ES-I3 (cell line): Measurements from ENCODE around the gene SPOUT1.

Experiments used
- H3K36me3 ChIP-seq: 2 replicates; pipeline ENCODE4 v1.6.1; 2013; ENCODE audit warnings: mild to moderate bottlenecking, low read length, control low read depth, moderate library complexity; ENCODE audit not compliant: insufficient read depth
- H3K4me1 ChIP-seq: 2 replicates; pipeline ENCODE4 v1.6.1; 2013; ENCODE audit warnings: mild to moderate bottlenecking, control low read depth, low read length; ENCODE audit not compliant: insufficient read depth
- H3K9ac ChIP-seq: 2 replicates; pipeline ENCODE4 v1.6.1; 2013; ENCODE audit warnings: low read depth, mild to moderate bottlenecking, low read length, moderate library complexity
- H3K9me3 ChIP-seq: 2 replicates; pipeline ENCODE4 v1.6.1; 2013; ENCODE audit warnings: mild to moderate bottlenecking, low read length, moderate library complexity; ENCODE audit not compliant: control insufficient read depth, insufficient read depth

The SPOUT1 gene

DNA sequence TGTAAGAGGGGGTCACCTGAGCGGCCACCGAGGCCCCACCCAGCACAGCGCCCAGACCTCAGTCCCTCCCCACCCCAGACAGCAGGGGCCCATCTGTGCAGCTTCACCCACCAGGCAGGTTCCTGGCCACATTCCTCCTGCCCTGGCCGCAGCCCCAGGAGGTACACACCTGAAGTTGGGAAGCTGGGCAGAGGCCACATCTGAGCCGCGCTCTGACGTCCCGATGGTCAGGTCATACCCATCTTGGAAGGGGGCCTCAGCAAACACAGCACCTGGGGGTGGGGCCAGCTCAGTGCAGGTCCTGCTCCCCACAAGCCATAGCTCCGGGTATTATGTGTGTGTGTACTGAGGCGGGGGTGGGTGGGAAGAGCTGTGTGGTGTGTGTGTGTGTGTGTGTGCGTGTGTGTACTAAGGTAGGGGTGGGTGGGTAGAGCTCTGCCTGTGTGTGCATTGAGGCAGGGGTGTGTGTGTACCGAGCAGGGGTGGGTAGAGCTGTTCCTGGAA is 5.6 kb downstream of the SPOUT1 start:
- H3K9ac ChIP-seq: no peak overlapping the region
- H3K36me3 ChIP-seq: peaks cover 17% of the 10 kb centered on the region

DNA sequence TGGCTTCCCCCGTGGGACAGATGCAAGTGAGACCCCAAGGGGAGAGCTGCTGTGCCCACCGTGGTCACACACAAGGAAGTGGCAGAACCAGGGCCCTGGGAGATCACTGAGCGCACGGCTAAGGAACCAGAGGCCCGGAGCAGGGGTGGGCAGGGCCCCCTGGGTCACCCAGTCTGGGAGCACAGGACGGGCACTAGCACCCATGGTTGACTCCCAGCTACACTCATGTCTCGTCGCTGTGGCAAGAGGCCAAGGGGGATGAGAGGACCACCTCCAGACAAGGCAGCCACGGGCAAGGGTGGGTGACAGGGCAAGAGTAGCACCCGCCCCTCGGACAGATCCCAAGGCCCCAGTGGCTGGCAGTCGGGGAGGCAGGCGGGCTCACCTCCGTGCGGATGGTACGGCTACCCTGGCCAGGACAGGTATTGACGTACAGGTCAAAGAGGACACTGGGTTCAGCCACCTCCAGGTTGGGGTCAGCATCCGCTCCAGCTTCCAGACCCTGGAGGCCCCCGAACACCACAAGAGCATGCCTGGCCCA is 6.2 kb downstream of the SPOUT1 start:
- Histone ChIP-seq H3K9ac (no peak overlapping the region), H3K36me3 (peaks cover 17% of the 10 kb centered on the region), H3K9me3 (no peaks in the 10 kb centered on the region), H3K4me1 (no peaks in the 10 kb centered on the region)

More for the DNA sequence above, 5.6 kb downstream of the SPOUT1 start:
- H3K9me3 ChIP-seq: no peaks in the 10 kb centered on the region
- H3K4me1 ChIP-seq: no peaks in the 10 kb centered on the region

DNA sequence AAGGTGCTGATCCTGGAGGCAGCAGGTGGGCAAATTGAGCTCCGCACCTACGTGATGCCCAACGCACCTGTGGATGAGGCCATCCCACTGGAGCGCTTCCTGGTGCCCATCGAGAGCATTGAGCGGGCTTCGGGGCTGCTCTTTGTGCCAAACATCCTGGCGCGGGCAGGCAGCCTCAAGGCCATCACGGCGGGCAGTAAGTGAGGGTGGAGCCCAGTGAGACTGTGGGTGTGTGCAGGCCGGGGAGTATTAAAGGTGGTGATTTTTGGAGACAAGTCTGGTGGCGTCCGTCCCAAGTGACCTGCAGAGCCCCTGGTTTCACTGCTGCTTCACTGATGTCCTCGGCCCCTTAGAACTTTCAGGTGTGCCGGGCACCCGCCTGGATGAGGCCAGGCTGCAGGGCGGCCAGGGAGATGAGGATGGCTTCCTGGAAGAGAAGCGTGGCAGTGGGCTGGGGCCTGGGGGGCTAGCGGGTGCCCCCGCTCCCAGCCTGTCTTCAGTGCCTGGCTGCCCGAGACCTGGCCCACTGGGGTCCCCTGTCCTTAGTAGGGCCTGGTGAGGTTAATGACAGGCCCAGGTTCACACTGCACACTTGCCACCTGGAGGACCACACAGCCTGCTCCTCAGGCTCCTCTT is 7.1 kb downstream of the SPOUT1 start:
- no peaks in the 10 kb centered on the region for H3K4me1 ChIP-seq
- peaks cover 17% of the 10 kb centered on the region for H3K36me3 ChIP-seq
- H3K9ac ChIP-seq: no peak overlapping the region
- H3K9me3 ChIP-seq: no peaks in the 10 kb centered on the region

DNA sequence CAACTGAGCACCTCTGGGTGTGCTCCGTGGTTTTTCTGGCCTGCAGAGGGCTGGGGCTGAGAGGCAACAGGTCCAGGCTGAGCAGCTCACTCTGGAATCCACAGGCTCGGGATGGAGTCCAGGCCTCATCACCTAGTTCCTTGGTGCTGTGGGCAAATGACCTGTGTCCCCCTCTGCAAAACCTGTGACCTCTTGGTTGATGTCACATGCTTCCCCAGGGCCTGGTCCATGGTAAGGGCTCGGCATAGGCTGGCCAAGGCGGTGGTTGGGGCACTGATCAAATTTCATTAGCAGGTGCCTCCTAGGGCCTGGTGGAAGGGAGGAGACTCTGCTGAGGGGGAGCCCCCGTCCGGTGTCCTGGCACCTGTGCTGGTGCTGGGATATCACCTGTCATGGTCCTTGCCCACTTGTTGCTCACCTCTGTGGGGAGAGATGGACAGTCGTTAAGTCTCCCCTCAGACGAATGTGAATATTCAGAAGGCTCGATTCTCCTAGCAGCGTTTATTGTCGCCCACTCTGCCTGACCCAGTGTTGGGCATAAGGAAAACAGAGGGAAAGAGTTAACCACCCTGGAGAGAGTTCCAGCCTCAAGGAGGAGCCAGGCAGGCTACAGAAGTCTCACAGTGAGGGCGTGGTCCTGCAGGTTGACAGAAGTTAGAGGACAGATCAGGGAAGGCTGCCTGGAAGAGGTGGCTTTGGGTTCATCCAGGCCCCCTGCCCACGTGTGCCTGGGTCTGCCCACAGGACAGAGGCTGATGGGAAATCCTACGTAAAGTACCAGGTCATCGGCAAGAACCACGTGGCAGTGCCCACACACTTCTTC is 7.8 kb downstream of the SPOUT1 start:
- no peaks in the 10 kb centered on the region for H3K4me1 ChIP-seq
- peaks cover 17% of the 10 kb centered on the region for H3K36me3 ChIP-seq
- no peaks in the 10 kb centered on the region for H3K9me3 ChIP-seq
- no peak overlapping the region for H3K9ac ChIP-seq

DNA sequence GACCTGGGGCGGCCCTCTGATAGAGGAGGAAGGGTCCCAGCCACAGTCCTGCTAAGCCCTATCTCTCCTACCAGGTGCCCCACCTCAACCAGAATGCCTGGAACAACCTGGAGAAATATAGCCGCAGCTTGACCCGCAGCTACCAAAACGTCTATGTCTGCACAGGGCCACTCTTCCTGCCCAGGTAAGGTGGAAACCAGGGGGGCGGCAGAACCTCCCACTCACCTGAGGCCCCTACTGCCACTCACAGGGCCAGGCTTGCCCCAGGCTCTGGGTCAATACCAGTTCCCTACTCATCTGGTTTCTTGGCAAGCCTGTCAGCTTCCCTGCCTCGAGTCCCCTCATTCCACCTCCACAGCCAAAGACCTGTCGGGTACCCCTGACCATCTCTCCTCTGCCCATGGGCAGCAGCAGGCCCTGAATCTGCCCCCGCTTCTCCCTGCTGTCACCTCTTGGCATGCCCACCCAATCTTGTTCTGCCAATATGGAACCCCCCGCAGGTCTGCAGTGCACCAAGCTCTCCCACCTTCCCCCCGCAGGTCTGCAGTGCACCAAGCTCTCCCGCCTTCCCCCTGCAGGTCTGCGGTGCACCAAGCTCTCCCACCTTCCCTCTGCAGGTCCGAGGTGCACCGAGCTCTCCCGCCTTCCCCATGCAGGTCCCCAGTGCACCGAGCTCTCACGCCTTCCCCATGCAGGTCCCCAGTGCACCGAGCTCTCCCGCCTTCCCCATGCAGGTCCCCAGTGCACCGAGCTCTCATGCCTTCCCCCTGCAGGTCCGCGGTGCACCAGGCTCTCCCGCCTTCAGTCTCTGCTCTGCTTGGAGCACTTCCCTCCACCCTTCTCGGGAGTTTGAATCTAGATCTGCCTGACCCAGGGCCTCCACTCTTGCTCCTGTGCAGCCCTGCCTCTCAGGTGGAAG is 8.7 kb downstream of the SPOUT1 start:
- Histone ChIP-seq H3K36me3 (peaks cover 17% of the 10 kb centered on the region), H3K4me1 (no peaks in the 10 kb centered on the region), H3K9me3 (no peaks in the 10 kb centered on the region), H3K9ac (no peak overlapping the region)

DNA sequence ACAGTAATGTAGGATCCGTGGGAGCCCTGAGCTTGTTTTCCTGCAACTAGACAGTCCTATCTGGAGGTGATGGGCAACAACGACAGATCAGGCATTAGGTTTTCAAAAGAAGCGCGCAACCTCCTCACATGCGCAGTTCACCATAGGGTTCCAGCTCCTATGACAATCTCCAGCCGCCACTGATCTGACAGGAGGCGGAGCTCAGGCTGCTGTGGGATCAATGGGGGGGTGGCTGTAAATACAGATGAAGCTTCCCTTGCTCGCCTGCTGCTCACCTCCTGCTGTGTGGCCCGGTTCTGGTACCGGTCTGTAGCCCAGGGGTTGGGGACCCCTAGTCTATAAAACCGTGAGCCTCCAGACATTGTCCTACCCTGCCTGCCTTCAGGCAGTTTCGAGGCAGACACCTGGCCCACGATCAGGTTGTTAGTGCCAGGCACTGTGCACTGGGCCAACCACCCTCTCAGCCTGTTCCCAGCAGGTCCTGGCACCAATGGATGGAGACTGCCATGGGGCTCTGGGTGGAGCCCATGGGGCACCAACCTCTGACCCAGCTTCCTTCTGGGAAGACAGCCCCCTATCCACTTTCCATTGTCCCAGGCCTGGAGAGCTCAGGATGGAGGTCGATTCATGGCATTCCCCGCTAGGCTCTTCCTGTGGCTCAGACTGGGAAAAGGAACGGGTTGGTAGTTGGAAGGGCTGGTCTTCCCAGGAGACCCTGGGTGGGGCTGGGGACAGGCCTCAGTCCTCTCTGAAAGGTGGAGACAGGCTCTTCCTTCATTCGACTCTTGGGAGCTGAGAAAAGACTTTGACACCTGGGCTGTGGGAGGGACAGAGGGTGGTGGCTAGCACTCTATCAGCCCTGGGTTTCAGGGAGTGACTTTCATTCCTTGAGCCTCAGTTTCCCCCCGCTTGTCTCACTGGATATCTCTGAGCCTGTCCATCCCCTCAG is 9.6 kb downstream of the SPOUT1 start:
- Histone ChIP-seq H3K4me1 (no peaks in the 10 kb centered on the region), H3K9me3 (no peaks in the 10 kb centered on the region), H3K9ac (no peak overlapping the region), H3K36me3 (peaks cover 13% of the 10 kb centered on the region)

DNA sequence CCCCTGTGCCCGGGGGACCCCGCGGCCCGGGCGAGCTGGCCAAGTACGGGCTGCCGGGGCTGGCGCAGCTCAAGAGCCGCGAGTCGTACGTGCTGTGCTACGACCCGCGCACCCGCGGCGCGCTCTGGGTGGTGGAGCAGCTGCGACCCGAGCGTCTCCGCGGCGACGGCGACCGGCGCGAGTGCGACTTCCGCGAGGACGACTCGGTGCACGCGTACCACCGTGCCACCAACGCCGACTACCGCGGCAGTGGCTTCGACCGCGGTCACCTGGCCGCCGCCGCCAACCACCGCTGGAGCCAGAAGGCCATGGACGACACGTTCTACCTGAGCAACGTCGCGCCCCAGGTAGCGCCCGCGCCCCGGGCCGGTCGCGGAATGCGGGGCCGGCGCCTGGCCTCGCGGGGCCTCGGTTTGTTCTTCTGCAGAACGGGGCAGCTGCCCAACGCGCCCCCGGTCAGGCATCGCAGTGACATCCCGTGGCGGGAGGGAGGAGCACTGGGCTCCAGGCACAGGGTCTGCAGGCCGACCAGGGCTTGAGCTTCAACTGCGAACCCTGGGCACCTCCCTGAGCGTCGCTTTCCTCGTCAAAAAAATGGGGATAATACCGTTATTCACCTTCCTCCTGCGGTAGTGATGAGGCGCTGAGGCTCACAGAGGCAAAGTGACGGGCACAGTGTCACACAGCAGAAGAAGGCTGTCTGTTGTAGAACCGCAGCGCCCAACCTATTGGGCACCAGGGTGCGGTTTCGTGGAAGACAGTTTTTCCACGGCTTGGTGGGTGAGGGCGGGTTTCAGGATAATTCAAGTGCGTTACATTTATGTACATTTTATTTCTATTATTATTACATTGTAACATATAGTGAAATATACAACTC is 10.5 kb downstream of the SPOUT1 start:
- H3K4me1 ChIP-seq: no peaks in the 10 kb centered on the region
- H3K9ac ChIP-seq: peak overlapping the region; percentile 74
- peaks cover 7% of the 10 kb centered on the region for H3K36me3 ChIP-seq
- no peaks in the 10 kb centered on the region for H3K9me3 ChIP-seq

DNA sequence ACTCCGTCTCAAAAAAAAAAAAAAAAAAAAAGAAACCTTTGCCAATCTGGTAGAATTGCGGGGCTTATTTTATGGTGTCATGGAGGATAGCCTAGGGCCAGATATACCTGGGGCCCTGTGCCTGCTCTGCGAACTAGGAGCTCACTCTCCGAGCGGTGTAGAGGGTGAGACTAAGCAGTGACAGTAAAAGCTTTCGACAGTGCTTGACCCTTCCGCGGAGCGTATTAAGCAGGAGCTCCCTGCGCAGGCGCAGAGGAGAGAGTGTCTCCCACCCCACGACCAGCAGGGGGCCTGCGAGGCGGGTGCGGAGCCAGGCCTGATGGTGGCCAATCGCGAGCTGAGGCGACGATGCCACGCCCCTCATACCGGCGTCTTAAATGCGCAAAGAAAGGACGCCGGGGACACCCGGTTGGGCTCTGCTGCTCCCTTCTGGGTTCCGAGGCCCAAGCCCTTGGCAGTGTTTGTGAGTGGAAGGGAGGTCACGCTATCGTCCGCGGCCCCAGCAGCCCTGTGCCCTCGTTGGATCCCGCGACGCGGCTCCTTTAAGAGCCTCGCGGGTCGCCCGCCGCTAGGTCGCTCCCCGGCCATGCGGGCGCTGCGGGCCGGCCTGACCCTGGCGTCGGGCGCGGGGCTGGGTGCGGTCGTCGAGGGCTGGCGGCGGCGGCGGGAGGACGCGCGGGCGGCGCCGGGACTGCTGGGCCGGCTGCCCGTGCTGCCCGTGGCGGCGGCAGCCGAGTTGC is 11.3 kb downstream of the SPOUT1 start, which contains the start of gene ENDOG:
Gene ENDOG, plus strand, starts transcription at position 402 of the 740 bp plus-strand sequence. Its CDS starts 185 bp downstream, at position 587.
- H3K4me1 ChIP-seq: no peaks in the 10 kb centered on the region
- H3K36me3 ChIP-seq: peaks cover 7% of the 10 kb centered on the region
- peak within 1 kb of the TSS; percentile 74 for H3K9ac ChIP-seq
- no peaks in the 10 kb centered on the region for H3K9me3 ChIP-seq

DNA sequence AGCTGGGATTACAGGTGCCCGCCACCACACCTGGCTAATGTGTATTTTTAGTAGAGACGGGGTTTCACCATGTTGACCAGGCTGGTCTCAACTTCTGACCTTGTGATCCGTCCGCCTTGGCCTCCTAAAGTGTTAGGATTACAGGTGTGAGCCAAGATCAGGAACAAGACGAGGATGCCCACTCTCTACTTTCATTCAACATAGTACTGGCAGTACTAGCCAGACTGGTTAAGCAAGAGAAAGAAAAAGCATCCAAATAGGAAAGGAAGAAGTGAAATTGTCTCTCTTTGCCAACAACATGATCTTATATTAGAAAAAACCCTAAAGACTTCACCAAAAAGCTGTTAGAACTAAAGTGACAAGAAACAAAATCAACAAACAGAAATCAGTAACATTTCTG is 18.7 kb downstream of the SPOUT1 start:
- Histone ChIP-seq H3K4me1 (no peaks in the 10 kb centered on the region), H3K9ac (no peak overlapping the region), H3K9me3 (no peaks in the 10 kb centered on the region), H3K36me3 (no peaks in the 10 kb centered on the region; the same call in 1 of the 2 replicates)

DNA sequence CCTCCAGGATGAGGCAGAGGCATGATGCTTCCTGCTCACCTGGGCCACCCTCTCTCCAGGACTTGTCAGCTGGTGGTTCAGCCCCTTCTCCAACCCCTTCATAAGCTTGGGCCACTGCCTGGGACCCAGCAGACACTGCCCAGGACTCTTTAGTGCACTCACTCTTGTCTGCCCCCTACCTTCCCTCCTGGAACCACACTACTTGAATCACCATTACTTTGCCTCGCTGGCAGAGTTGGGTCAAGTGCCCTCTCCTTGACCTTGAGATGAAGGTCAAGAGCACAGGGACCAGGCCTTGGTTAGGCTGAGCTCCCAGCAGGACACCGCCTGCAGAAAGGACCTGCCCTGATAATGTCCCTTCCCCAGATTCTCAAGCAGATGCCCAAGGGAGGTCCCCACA is 19.8 kb downstream of the SPOUT1 start:
- no peaks in the 10 kb centered on the region for H3K9me3 ChIP-seq
- no peaks in the 10 kb centered on the region for H3K4me1 ChIP-seq
- H3K9ac ChIP-seq: no peak overlapping the region
- no peaks in the 10 kb centered on the region; the same call in 1 of the 2 replicates for H3K36me3 ChIP-seq

DNA sequence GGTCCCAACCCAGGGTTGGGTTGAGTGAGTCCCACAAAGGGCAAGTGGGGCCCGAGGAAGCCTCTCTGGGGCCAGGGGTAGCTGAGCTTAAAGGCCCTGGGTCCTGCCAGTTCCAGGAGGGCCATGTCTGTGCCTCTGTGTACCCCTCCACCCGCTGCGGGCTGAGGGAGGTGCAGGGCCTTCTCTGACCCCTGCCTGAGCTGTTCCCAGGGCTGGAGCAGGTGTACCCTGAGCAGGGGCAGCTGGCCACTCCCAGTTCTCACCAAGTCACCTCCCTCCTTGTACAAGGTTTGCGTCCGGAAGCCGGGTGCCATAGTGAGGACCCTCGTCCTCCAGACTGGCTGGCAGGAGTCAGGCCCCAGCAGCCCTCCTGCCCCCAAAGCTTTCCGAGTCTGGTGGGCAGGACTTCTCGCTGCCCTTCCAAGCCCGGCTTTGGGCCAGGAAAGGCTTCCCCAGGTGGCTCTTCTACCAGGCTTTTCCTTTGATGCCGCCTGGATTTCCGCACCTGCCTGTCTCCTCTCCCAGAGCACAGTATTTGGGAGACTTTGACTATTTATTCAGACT is 20.5 kb downstream of the SPOUT1 start:
- H3K9ac ChIP-seq: no peak overlapping the region
- no peaks in the 10 kb centered on the region for H3K9me3 ChIP-seq
- peaks cover under 1% of the 10 kb centered on the region; the same call in 1 of the 2 replicates for H3K36me3 ChIP-seq
- no peaks in the 10 kb centered on the region for H3K4me1 ChIP-seq

DNA sequence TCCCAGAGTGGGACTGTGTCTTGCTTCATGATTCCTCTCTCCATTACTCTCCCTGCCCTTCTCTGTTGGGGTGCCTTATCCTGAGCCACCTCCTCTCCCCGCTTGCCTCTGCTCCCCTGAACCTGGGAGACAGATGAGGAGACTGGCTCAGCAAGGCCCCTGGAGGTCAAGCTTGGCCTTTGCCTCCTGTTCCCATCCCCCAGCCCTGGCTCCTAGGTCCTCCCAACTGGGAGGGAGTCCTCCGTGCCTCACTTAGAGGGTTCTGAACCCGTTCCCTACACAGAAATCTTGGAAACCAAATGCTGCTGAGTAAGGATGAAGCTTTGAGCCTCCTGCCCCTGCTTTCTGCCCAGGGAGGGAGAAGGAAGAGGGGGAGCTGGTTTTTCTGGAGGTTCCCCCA is 21.1 kb downstream of the SPOUT1 start:
- no peak overlapping the region for H3K9ac ChIP-seq
- H3K36me3 ChIP-seq: peaks cover 4% of the 10 kb centered on the region; the same call in 1 of the 2 replicates
- no peaks in the 10 kb centered on the region for H3K9me3 ChIP-seq
- no peaks in the 10 kb centered on the region for H3K4me1 ChIP-seq
